T follicular helper cell (primary cell): ENCODE data around the gene PPIL4.

Experiments used
- DNase-seq: peaks from one replicate; pipeline ENCODE4 v3.0.0-alpha.2; 2020; ENCODE audit warnings: low read depth

PPIL4 gene

GRCh38 chr6:149459761-149460160 lies 86.1 kb downstream of the PPIL4 start:
- DNase-seq = no peak

- no peak for DNase-seq
Observed at GRCh38 chr6:149458806-149459205, 87.0 kb downstream of the PPIL4 start.

GRCh38 chr6:149458196-149458595 lies 87.6 kb downstream of the PPIL4 start:
- DNase-seq = no peak

GRCh38 chr6:149457316-149457884 lies 88.4 kb downstream of the PPIL4 start:
- DNase-seq = no peak

- DNase-seq = no peak
Observed at GRCh38 chr6:149456311-149457021, 89.4 kb downstream of the PPIL4 start.

GRCh38 chr6:149455031-149455732 lies 90.7 kb downstream of the PPIL4 start:
- DNase-seq = no peak
